GM23338 (cell line): ENCODE results near the gene TAL2. TPM values are rescaled to one million over a fixed set of nuclear protein-coding genes. Genes with fewer than 3 reads are reported as not detected.

ENCODE experiments used
- ATAC-seq: fragments of 200-7000 bp; cut with Tn5 transposase; 3 replicates; pipeline ENCODE4 v1.9.1; 2020
- DNase-seq: peaks from one replicate; pipeline ENCODE4 v3.0.0-alpha.2; 2015; ENCODE audit warnings: low spot score
- H2AFZ ChIP-seq: fragments of 200-600 bp; sonication (generic); 2 replicates; pipeline ENCODE4 v1.8.0; 2016; ENCODE audit warnings: antibody characterized with exemption, mild to moderate bottlenecking, moderate library complexity
- H3F3A ChIP-seq: fragments of 200-600 bp; sonication (generic); replicated peaks from 2 replicates; pipeline ENCODE4 v1.8.0; 2017; ENCODE audit warnings: antibody characterized with exemption, mixed run types, low read depth
- H3K27ac ChIP-seq: fragments of 200-600 bp; sonication (generic); 2 replicates; pipeline ENCODE4 v1.6.1; 2016; ENCODE audit warnings: low read depth
- H3K27me3 ChIP-seq: fragments of 200-600 bp; sonication (generic); 2 replicates; pipeline ENCODE4 v1.8.0; 2016; ENCODE audit warnings: mild to moderate bottlenecking, mixed run types, moderate library complexity; ENCODE audit not compliant: insufficient read depth
- H3K36me3 ChIP-seq: fragments of 200-600 bp; sonication (generic); 2 replicates; pipeline ENCODE4 v1.8.0; 2016; ENCODE audit warnings: mild to moderate bottlenecking; ENCODE audit not compliant: insufficient read depth
- H3K4me1 ChIP-seq: fragments of 200-600 bp; sonication (generic); 2 replicates; pipeline ENCODE4 v1.8.0; 2016; ENCODE audit warnings: mild to moderate bottlenecking, moderate library complexity; ENCODE audit not compliant: insufficient read depth
- H3K4me2 ChIP-seq: fragments of 200-600 bp; sonication (generic); 2 replicates; pipeline ENCODE4 v1.7.1; 2017; ENCODE audit warnings: mixed run types
- H3K4me3 ChIP-seq: fragments of 200-600 bp; sonication (generic); 2 replicates; pipeline ENCODE4 v1.6.1; 2016; ENCODE audit warnings: mixed run types
- H3K79me2 ChIP-seq: fragments of 200-600 bp; sonication (generic); replicated peaks from 2 replicates; pipeline ENCODE4 v1.8.0; 2017; ENCODE audit warnings: mild to moderate bottlenecking; ENCODE audit not compliant: insufficient read depth
- H3K9me2 ChIP-seq: fragments of 200-600 bp; sonication (generic); 2 replicates; pipeline ENCODE4 v1.8.0; 2017; ENCODE audit not compliant: insufficient read depth
- H4K20me1 ChIP-seq: fragments of 200-600 bp; sonication (generic); replicated peaks from 2 replicates; pipeline ENCODE4 v1.8.0; 2017; ENCODE audit warnings: mild to moderate bottlenecking; ENCODE audit not compliant: insufficient read depth
- H3K27ac Mint-ChIP-seq: 2 replicates; pipeline ENCODE4 v1.8.0; 2020; ENCODE audit warnings: inconsistent platforms, mild to moderate bottlenecking, moderate library complexity, mixed read lengths
- H3K27me3 Mint-ChIP-seq: 3 replicates; pipeline ENCODE4 v1.8.0; 2022; ENCODE audit warnings: low read depth, mild to moderate bottlenecking, moderate library complexity, mixed read lengths, inconsistent platforms; ENCODE audit not compliant: insufficient read depth, poor library complexity
- H3K36me3 Mint-ChIP-seq: 3 replicates; pipeline ENCODE4 v1.8.0; 2021; ENCODE audit warnings: low read depth, mild to moderate bottlenecking, inconsistent platforms, moderate library complexity, mixed read lengths
- H3K4me1 Mint-ChIP-seq: 3 replicates; pipeline ENCODE4 v1.8.0; 2020; ENCODE audit warnings: mild to moderate bottlenecking, inconsistent platforms, mixed read lengths
- H3K4me3 Mint-ChIP-seq: 3 replicates; pipeline ENCODE4 v1.8.0; 2021; ENCODE audit warnings: moderate library complexity, mild to moderate bottlenecking, inconsistent platforms, mixed read lengths
- H3K9me3 Mint-ChIP-seq: 3 replicates; pipeline ENCODE4 v1.8.0; 2020; ENCODE audit warnings: moderate library complexity, mild to moderate bottlenecking, inconsistent platforms, mixed read lengths
- CREB1 ChIP-seq: fragments of 250-450 bp; sonication (Bioruptor Pico); IDR thresholded peaks from 2 replicates; pipeline ENCODE4 v1.5.0; 2020; ENCODE audit warnings: low read depth, mild to moderate bottlenecking, moderate library complexity
- ETS1 ChIP-seq: IDR thresholded peaks from 2 replicates; pipeline ENCODE4 v1.6.1; 2016; ENCODE audit warnings: antibody characterized with exemption
- EZH2phosphoT487 ChIP-seq: fragments of 200-600 bp; sonication (generic); IDR thresholded peaks from one replicate; pipeline ENCODE4 v1.8.1; 2018; ENCODE audit warnings: antibody characterized with exemption; ENCODE audit not compliant: unreplicated experiment
- JUNB ChIP-seq: IDR thresholded peaks from one replicate; pipeline ENCODE4 v1.6.1; 2016; ENCODE audit warnings: antibody characterized with exemption; ENCODE audit not compliant: unreplicated experiment
- POLR2AphosphoS5 ChIP-seq: IDR thresholded peaks from 2 replicates; pipeline ENCODE4 v1.6.1; 2016; ENCODE audit warnings: antibody characterized with exemption, low read depth
- REST ChIP-seq: IDR thresholded peaks from one replicate; pipeline ENCODE4 v1.6.1; 2018; ENCODE audit warnings: antibody characterized with exemption; ENCODE audit not compliant: unreplicated experiment
- STAT1 ChIP-seq: IDR thresholded peaks from one replicate; pipeline ENCODE4 v1.6.1; 2016; ENCODE audit warnings: antibody characterized with exemption; ENCODE audit not compliant: unreplicated experiment
- ZNF114 ChIP-seq: fragments of 250-450 bp; sonication (Bioruptor Pico); IDR thresholded peaks from 2 replicates; pipeline ENCODE4 v1.5.0; 2020; ENCODE audit warnings: mild to moderate bottlenecking, moderate library complexity
- ZNF331 ChIP-seq: fragments of 250-450 bp; sonication (Bioruptor Pico); IDR thresholded peaks from 2 replicates; pipeline ENCODE4 v1.5.0; 2020; ENCODE audit warnings: low read depth, mild to moderate bottlenecking, moderate library complexity
- polyA plus RNA-seq: library from polyadenylated mRNA; unstranded; fragments of >200 nt; fragmentation: Nextera tagmentation; extraction: Ambion mirVana; gene quantifications from 2 replicates; pipeline ENCODE4 v1.2.1, GENCODE V29; 2016
- total RNA-seq: library from RNA; depleted of rRNA; stranded (reverse); fragments of >200 nt; shearing (Covaris generic); gene quantifications from 2 replicates; pipeline ENCODE4 v1.2.3, GENCODE V29; 2014
- TF ChIP-seq, protein P1 (sequence below): fragments of 250-450 bp; sonication (Bioruptor Pico); IDR thresholded peaks from 2 replicates; pipeline ENCODE4 v1.5.0; 2020; ENCODE audit warnings: mild to moderate bottlenecking, moderate library complexity

The TAL2 gene
- total and polyA plus RNA-seq, 2 experiments from 2014 or later, result 0.79 TPM; not detected in 1

DNA sequence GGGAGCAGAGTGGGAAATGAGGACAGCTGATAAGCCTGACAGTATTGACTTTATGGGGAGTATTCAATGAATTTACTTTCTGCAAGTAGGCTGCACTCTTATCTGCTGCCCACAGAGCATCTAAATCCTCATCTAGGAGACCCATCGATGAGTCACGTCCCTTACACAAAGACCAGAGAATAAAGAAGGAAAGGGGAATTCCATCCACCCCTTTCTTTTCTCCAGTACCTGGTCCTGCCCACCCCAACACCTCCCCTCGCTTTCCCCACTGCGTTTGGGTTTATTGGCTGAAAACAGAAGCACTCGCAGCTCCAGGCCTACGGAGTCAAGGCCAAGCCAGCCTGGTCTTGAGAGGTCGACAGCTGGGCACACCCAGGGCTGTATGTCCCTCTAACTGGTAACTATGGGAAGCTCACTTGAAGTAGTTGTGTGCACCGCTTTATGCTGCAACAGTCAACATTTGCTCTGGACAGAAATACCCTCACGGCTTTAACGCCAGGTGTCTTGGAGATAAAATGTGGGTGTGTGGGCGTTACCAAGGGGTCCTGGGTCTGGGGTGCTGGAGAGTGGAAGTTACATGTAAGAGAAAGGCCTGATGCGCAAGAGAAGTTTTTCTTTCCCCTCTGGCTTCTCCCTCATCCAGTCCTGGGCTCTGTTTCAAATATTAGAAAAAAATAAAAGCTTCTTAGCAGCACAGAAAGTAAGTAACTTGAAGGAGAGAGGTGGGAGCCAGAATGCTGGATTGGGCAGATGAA lies 14.5 kb upstream of the TAL2 start (continued):
- TF ChIP-seq REST, result no peak
- TF ChIP-seq STAT1, result no peak
- no peak for TF ChIP-seq JUNB
- TF ChIP-seq, protein P1, sequence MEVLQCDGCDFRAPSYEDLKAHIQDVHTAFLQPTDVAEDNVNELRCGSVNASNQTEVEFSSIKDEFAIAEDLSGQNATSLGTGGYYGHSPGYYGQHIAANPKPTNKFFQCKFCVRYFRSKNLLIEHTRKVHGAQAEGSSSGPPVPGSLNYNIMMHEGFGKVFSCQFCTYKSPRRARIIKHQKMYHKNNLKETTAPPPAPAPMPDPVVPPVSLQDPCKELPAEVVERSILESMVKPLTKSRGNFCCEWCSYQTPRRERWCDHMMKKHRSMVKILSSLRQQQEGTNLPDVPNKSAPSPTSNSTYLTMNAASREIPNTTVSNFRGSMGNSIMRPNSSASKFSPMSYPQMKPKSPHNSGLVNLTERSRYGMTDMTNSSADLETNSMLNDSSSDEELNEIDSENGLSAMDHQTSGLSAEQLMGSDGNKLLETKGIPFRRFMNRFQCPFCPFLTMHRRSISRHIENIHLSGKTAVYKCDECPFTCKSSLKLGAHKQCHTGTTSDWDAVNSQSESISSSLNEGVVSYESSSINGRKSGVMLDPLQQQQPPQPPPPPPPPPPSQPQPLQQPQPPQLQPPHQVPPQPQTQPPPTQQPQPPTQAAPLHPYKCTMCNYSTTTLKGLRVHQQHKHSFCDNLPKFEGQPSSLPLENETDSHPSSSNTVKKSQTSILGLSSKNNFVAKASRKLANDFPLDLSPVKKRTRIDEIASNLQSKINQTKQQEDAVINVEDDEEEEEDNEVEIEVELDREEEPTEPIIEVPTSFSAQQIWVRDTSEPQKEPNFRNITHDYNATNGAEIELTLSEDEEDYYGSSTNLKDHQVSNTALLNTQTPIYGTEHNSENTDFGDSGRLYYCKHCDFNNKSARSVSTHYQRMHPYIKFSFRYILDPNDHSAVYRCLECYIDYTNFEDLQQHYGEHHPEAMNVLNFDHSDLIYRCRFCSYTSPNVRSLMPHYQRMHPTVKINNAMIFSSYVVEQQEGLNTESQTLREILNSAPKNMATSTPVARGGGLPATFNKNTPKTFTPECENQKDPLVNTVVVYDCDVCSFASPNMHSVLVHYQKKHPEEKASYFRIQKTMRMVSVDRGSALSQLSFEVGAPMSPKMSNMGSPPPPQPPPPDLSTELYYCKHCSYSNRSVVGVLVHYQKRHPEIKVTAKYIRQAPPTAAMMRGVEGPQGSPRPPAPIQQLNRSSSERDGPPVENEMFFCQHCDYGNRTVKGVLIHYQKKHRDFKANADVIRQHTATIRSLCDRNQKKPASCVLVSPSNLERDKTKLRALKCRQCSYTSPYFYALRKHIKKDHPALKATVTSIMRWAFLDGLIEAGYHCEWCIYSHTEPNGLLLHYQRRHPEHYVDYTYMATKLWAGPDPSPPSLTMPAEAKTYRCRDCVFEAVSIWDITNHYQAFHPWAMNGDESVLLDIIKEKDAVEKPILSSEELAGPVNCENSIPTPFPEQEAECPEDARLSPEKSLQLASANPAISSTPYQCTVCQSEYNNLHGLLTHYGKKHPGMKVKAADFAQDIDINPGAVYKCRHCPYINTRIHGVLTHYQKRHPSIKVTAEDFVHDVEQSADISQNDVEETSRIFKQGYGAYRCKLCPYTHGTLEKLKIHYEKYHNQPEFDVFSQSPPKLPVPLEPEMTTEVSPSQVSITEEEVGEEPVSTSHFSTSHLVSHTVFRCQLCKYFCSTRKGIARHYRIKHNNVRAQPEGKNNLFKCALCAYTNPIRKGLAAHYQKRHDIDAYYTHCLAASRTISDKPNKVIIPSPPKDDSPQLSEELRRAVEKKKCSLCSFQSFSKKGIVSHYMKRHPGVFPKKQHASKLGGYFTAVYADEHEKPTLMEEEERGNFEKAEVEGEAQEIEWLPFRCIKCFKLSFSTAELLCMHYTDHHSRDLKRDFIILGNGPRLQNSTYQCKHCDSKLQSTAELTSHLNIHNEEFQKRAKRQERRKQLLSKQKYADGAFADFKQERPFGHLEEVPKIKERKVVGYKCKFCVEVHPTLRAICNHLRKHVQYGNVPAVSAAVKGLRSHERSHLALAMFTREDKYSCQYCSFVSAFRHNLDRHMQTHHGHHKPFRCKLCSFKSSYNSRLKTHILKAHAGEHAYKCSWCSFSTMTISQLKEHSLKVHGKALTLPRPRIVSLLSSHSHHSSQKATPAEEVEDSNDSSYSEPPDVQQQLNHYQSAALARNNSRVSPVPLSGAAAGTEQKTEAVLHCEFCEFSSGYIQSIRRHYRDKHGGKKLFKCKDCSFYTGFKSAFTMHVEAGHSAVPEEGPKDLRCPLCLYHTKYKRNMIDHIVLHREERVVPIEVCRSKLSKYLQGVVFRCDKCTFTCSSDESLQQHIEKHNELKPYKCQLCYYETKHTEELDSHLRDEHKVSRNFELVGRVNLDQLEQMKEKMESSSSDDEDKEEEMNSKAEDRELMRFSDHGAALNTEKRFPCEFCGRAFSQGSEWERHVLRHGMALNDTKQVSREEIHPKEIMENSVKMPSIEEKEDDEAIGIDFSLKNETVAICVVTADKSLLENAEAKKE, result no peak

GRCh38 chr9:105651806-105652205 lies 10.5 kb upstream of the TAL2 start:
- no peak overlapping the region for H3K4me3 ChIP-seq
- peaks cover 13% of the 10 kb centered on the region for H3K27me3 Mint-ChIP-seq
- no peak overlapping the region for H3K27ac Mint-ChIP-seq
- no peaks in the 10 kb centered on the region for H3K9me3 Mint-ChIP-seq
- H3K4me3 Mint-ChIP-seq, result no peak overlapping the region
- ATAC-seq (peak; percentile 17), DNase-seq (peak; percentile 33)
- H3K27ac ChIP-seq, result no peak overlapping the region
- peaks cover 11% of the 10 kb centered on the region for H3K4me1 ChIP-seq
- H4K20me1 ChIP-seq, result no peaks in the 10 kb centered on the region
- 0 out of 2 replicates have a peak, but pooled peaks cover 3% of the 10 kb centered on the region for H3F3A ChIP-seq
- no peak overlapping the region for H3K4me2 ChIP-seq
- no peak overlapping the region for H2AFZ ChIP-seq
- no peaks in the 10 kb centered on the region for H3K79me2 ChIP-seq
- no peaks in the 10 kb centered on the region for H3K36me3 Mint-ChIP-seq
- H3K4me1 Mint-ChIP-seq, result peaks cover 21% of the 10 kb centered on the region
- no peaks in the 10 kb centered on the region for H3K36me3 ChIP-seq
- H3K27me3 ChIP-seq, result peaks cover 20% of the 10 kb centered on the region
- H3K9me2 ChIP-seq, result no peaks in the 10 kb centered on the region
- no peak for TF ChIP-seq ETS1
- no peak for TF ChIP-seq ZNF114 (CRISPR knock-in tag)
- no peak for TF ChIP-seq JUNB
- TF ChIP-seq POLR2AphosphoS5, result no peak
- no peak for TF ChIP-seq EZH2phosphoT487
- TF ChIP-seq CREB1, result no peak
- no peak for TF ChIP-seq STAT1
- TF ChIP-seq ZNF331 (CRISPR knock-in tag), result no peak
- no peak for TF ChIP-seq REST
